ENCODE measurements around the gene RGS3. TPM values are rescaled to one million over a fixed set of nuclear protein-coding genes. Genes with fewer than 3 reads are reported as not detected.
"Not testable (repeated sequence)": the region's sequence is repeated elsewhere in the genome, so short reads cannot be mapped to it uniquely, and the experiment has no call there.

The RGS3 gene
- total RNA-seq, 1 donor from 2014 or later, result 15.0 TPM

- H3K4me1 Mint-ChIP-seq, result peaks cover 3% of the 10 kb centered on the region
- TF ChIP-seq, protein P1, sequence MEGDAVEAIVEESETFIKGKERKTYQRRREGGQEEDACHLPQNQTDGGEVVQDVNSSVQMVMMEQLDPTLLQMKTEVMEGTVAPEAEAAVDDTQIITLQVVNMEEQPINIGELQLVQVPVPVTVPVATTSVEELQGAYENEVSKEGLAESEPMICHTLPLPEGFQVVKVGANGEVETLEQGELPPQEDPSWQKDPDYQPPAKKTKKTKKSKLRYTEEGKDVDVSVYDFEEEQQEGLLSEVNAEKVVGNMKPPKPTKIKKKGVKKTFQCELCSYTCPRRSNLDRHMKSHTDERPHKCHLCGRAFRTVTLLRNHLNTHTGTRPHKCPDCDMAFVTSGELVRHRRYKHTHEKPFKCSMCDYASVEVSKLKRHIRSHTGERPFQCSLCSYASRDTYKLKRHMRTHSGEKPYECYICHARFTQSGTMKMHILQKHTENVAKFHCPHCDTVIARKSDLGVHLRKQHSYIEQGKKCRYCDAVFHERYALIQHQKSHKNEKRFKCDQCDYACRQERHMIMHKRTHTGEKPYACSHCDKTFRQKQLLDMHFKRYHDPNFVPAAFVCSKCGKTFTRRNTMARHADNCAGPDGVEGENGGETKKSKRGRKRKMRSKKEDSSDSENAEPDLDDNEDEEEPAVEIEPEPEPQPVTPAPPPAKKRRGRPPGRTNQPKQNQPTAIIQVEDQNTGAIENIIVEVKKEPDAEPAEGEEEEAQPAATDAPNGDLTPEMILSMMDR (IDR thresholded peaks at IDR 0.05), result no peak
- ATAC-seq (ENCODE audit: low read depth) (no peak), DNase-seq (no peak)
- ChIA-PET CTCF (no interaction called here), POLR2A (no interaction called here)
- no peaks in the 10 kb centered on the region for H3K36me3 Mint-ChIP-seq (ENCODE audit: low read depth)
- H3K27ac Mint-ChIP-seq, result no peak overlapping the region
- H3K27me3 Mint-ChIP-seq, result no peaks in the 10 kb centered on the region
- H3K9me3 Mint-ChIP-seq, result no peaks in the 10 kb centered on the region
- intact Hi-C loops (cut with micrococcal nuclease), result no loop called here
- H3K4me3 Mint-ChIP-seq, result no peak overlapping the region
Observed at GRCh38 chr9:113547501-113547900, 84.0 kb downstream of the RGS3 start.

DNA sequence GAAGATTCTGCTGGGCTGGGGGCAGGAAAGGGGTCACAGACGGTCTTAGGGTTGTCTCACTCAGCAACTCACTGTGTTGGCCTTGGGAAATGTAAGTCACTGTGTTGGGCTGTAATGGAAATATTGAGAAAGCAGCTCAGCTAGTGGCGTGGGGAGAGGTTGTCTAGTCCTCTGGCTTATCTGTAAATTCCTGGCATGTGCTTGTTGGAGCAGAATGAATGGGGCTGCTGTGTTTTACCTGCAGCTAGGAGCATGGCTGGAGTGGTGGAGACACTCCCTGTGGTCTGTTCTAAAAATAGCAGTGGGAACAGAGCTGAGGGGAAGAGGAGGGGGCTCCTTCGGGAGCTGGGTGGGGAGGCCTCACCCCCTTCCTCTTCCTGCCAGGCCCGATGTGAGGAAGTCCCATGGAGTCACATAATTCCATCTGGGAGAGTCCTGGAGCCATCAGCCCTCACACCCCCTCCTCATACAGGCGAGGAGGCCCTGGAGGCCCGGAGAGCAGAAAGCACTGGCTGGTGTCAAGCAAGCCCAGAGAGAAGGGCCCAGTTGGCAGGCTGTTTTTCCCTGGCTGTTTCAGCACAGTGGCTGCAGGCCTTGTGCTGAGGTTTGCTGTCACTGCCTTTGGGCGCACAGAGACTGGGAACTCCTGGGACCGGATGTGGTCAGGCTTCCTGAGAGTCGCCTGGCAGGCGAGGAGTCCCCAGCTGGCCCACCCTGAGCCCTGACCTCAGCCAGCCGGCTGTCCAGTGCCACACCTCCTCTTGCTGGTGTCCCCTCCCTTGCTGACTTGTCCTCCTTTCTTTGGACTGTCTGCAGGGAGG is 84.9 kb downstream of the RGS3 start:
- intact Hi-C loops (cut with micrococcal nuclease), result no loop called here
- no peak overlapping the region for H3K27ac Mint-ChIP-seq
- H3K4me3 Mint-ChIP-seq, result no peak overlapping the region
- peaks cover 3% of the 10 kb centered on the region for H3K4me1 Mint-ChIP-seq
- no peaks in the 10 kb centered on the region for H3K9me3 Mint-ChIP-seq
- POLR2A ChIA-PET, result no interaction called here
- no peaks in the 10 kb centered on the region for H3K36me3 Mint-ChIP-seq (ENCODE audit: low read depth)
- ATAC-seq (ENCODE audit: low read depth) (no peak), DNase-seq (no peak)
- CTCF ChIA-PET, result no interaction called here
- TF ChIP-seq, protein P1 (IDR thresholded peaks at IDR 0.05), result no peak
- no peaks in the 10 kb centered on the region for H3K27me3 Mint-ChIP-seq

DNA sequence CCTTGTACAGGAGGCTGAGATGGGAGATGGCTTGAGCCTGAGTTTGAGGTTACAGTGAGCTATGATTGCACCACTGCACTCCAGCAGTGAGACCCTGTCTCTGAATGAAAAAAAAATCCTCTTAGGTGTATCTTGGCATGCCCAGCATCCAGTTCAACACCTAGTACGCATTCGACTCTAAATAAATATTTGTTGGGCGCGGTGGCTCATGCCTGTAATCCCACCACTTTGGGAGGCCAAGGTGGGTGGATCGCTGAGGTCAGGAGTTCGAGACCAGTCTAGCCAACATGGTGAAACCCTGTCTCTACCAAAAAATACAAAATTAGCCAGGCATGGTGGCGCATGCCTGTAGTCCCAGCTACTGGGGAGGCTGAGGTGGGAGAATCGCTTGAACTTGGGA is 86.4 kb downstream of the RGS3 start:
- H3K36me3 Mint-ChIP-seq (ENCODE audit: low read depth); POLR2A ChIA-PET; H3K4me3 Mint-ChIP-seq; H3K4me1 Mint-ChIP-seq; DNase-seq; ATAC-seq (ENCODE audit: low read depth); H3K9me3 Mint-ChIP-seq; H3K27me3 Mint-ChIP-seq; H3K27ac Mint-ChIP-seq; CTCF ChIA-PET; intact Hi-C loops (cut with micrococcal nuclease): not testable (repeated sequence)

DNA sequence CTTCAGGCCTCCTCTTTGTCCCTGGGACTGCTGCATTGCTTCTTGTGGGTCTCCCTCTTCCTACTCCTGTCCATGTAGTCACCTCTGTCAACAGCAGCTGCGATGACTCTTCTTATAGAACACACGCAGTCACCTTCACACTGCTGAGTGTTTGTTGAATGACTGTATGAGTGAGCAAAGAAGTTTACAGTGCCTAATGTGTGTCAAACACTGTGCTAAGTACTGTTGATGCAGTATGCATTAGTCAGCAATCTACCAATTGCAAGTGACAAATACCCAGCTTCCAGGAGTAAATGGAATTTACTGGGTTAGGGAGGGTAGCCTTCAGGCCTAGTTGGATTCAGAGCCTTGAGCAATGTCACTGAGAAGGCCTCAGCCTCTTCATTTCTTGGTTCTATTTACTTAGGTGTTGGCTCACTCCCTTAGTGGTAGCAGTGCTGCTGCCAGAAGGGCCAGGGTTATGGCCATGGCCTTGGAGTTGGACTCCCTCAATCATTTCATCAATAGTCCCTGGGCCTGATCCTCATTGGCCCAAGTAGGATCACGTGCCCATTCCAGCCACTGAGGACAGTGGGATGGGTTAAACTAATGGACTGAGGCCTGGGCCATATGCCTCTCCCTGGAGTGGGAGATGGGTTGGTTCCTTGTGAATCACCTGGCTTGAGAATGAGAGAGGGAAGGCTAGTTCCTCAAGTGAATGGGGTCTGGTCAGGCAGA is 93.5 kb downstream of the RGS3 start:
- intact Hi-C loops (cut with micrococcal nuclease), result no loop called here
- Mint-ChIP-seq H3K27ac (no peak overlapping the region), H3K4me1 (no peaks in the 10 kb centered on the region), H3K36me3 (ENCODE audit: low read depth) (no peaks in the 10 kb centered on the region), H3K27me3 (no peaks in the 10 kb centered on the region), H3K9me3 (no peaks in the 10 kb centered on the region), H3K4me3 (no peak overlapping the region)
- CTCF ChIA-PET, result no interaction called here
- POLR2A ChIA-PET, result no interaction called here
- TF ChIP-seq, protein P1 (IDR thresholded peaks at IDR 0.05), result no peak
- DNase-seq (no peak), ATAC-seq (ENCODE audit: low read depth) (no peak)

GRCh38 chr9:113558632-113559502 is 95.3 kb downstream of the RGS3 start:
- ATAC-seq (ENCODE audit: low read depth) (no peak), DNase-seq (no peak)
- no peaks in the 10 kb centered on the region for H3K4me1 Mint-ChIP-seq
- H3K36me3 Mint-ChIP-seq (ENCODE audit: low read depth), result no peaks in the 10 kb centered on the region
- intact Hi-C loops (cut with micrococcal nuclease), result no loop called here
- ChIA-PET CTCF (no interaction called here), POLR2A (no interaction called here)
- H3K27ac Mint-ChIP-seq, result no peak overlapping the region
- no peaks in the 10 kb centered on the region for H3K27me3 Mint-ChIP-seq
- TF ChIP-seq, protein P1 (IDR thresholded peaks at IDR 0.05), result no peak
- H3K4me3 Mint-ChIP-seq, result no peak overlapping the region
- no peaks in the 10 kb centered on the region for H3K9me3 Mint-ChIP-seq

Data from activated B cell treated with CpG ODN at 0.5 μM for 24 hours (primary cell).